SU-DHL-6 (cell line): ENCODE data around the gene LYZL1.
"Not testable (repeated sequence)": the region's sequence is repeated elsewhere in the genome, so short reads cannot be mapped to it uniquely, and the experiment has no call there.

Experiments
- H2AFZ ChIP-seq: fragments of 200-600 bp; sonication (generic); 2 replicates; pipeline ENCODE4 v1.6.1; 2014; ENCODE audit warnings: low read depth, mild to moderate bottlenecking, moderate library complexity, mixed read lengths, antibody characterized with exemption, low read length; ENCODE audit not compliant: severe bottlenecking
- H3F3A ChIP-seq: fragments of 200-600 bp; shearing (Covaris generic); 2 replicates; pipeline ENCODE4 v1.6.0; 2016; ENCODE audit warnings: antibody characterized with exemption, mild to moderate bottlenecking; ENCODE audit not compliant: insufficient read depth
- H3K27ac ChIP-seq: fragments of 200-600 bp; sonication (generic); 2 replicates; pipeline ENCODE4 v1.5.1; 2016; ENCODE audit warnings: low read depth, mild to moderate bottlenecking, low read length, moderate library complexity, mixed read lengths
- H3K27me3 ChIP-seq: fragments of 200-600 bp; sonication (generic), shearing (Covaris generic); 2 replicates; pipeline ENCODE4 v1.6.0; 2014; ENCODE audit warnings: mild to moderate bottlenecking, low read length
- H3K36me3 ChIP-seq: fragments of 200-600 bp; sonication (generic); 2 replicates; pipeline ENCODE4 v1.6.1; 2014; ENCODE audit warnings: mild to moderate bottlenecking, low read length, mixed read lengths
- H3K4me2 ChIP-seq: fragments of 300-600, 200-600 bp; shearing (Covaris generic), sonication (generic); 2 replicates; pipeline ENCODE4 v1.6.0; 2014; ENCODE audit warnings: low read length, low read depth, mild to moderate bottlenecking; ENCODE audit not compliant: poor library complexity, severe bottlenecking
- H3K4me3 ChIP-seq: fragments of 200-600 bp; sonication (generic); 2 replicates; pipeline ENCODE4 v1.5.1; 2014; ENCODE audit warnings: antibody characterized with exemption, low read length, mild to moderate bottlenecking, mixed read lengths; ENCODE audit not compliant: insufficient read depth, poor library complexity, severe bottlenecking
- H3K79me2 ChIP-seq: fragments of 200-600 bp; sonication (generic); 2 replicates; pipeline ENCODE4 v1.6.1; 2014; ENCODE audit warnings: mild to moderate bottlenecking, low read length, moderate library complexity; ENCODE audit not compliant: insufficient read depth
- H3K9ac ChIP-seq: fragments of 200-600 bp; sonication (generic); 2 replicates; pipeline ENCODE4 v1.7.0; 2014; ENCODE audit warnings: mild to moderate bottlenecking, low read length
- H3K9me2 ChIP-seq: fragments of 200-600 bp; sonication (generic); replicated peaks from 2 replicates; pipeline ENCODE4 v1.6.1; 2014; ENCODE audit warnings: low read length; ENCODE audit not compliant: insufficient read depth
- H3K9me3 ChIP-seq: fragments of 200-600 bp; sonication (generic); 2 replicates; pipeline ENCODE4 v1.6.1; 2014; ENCODE audit warnings: low read length, mixed read lengths; ENCODE audit not compliant: insufficient read depth
- H4K20me1 ChIP-seq: fragments of 200-600 bp; sonication (generic); 2 replicates; pipeline ENCODE4 v1.6.1; 2014; ENCODE audit warnings: low read depth, mild to moderate bottlenecking, antibody characterized with exemption, low read length, moderate library complexity, mixed read lengths
- CTCF ChIP-seq: fragments of 200-600 bp; sonication (generic); IDR thresholded peaks from one replicate; pipeline ENCODE4 v1.5.1; 2017; ENCODE audit warnings: antibody characterized with exemption, mild to moderate bottlenecking, low read length, moderate library complexity; ENCODE audit not compliant: insufficient read depth, poor library complexity, severe bottlenecking
- EZH2phosphoT487 ChIP-seq: fragments of 200-600 bp; sonication (generic), shearing (Covaris generic); conservative IDR thresholded peaks from 2 replicates; pipeline ENCODE4 v1.6.1; 2018; ENCODE audit warnings: mild to moderate bottlenecking, antibody characterized with exemption, low read length, moderate library complexity, mixed read lengths

Gene LYZL1

GRCh38 chr10:29309465-29309864 lies 20.6 kb downstream of the LYZL1 start:
- no peak overlapping the region for H3K4me2 ChIP-seq
- no peaks in the 10 kb centered on the region for H3F3A ChIP-seq
- H3K9ac ChIP-seq, result no peak overlapping the region
- H2AFZ ChIP-seq, result no peak overlapping the region
- no peak for TF ChIP-seq EZH2phosphoT487
- H4K20me1 ChIP-seq, result no peaks in the 10 kb centered on the region
- H3K9me3 ChIP-seq, result no peaks in the 10 kb centered on the region
- H3K79me2 ChIP-seq, result no peaks in the 10 kb centered on the region
- no peaks in the 10 kb centered on the region; the same call in 1 of the 2 replicates for H3K27me3 ChIP-seq
- no peak overlapping the region for H3K4me3 ChIP-seq
- no peak overlapping the region for H3K27ac ChIP-seq
- H3K36me3 ChIP-seq, result no peaks in the 10 kb centered on the region
- no peaks in the 10 kb centered on the region for H3K9me2 ChIP-seq

- H3K79me2 ChIP-seq, H3K27me3 ChIP-seq, H3K4me3 ChIP-seq, H3K9ac ChIP-seq, H3K9me3 ChIP-seq, H2AFZ ChIP-seq, H3K4me2 ChIP-seq, H3K9me2 ChIP-seq, H3K36me3 ChIP-seq, H3F3A ChIP-seq, H4K20me1 ChIP-seq, H3K27ac ChIP-seq: not testable (repeated sequence)
Measured at GRCh38 chr10:29310463-29310862, 21.6 kb downstream of the LYZL1 start.

GRCh38 chr10:29313071-29313470 lies 24.2 kb downstream of the LYZL1 start:
- no peak for TF ChIP-seq EZH2phosphoT487
- H3K4me3 ChIP-seq, result no peak overlapping the region
- no peak overlapping the region for H2AFZ ChIP-seq
- H3K79me2 ChIP-seq, result no peaks in the 10 kb centered on the region
- H4K20me1 ChIP-seq, result no peaks in the 10 kb centered on the region
- no peak overlapping the region for H3K4me2 ChIP-seq
- no peaks in the 10 kb centered on the region for H3K36me3 ChIP-seq
- H3K9me2 ChIP-seq, result no peaks in the 10 kb centered on the region
- no peak overlapping the region for H3K9ac ChIP-seq
- no peaks in the 10 kb centered on the region for H3F3A ChIP-seq
- no peaks in the 10 kb centered on the region for H3K9me3 ChIP-seq
- H3K27ac ChIP-seq, result no peak overlapping the region
- H3K27me3 ChIP-seq, result no peaks in the 10 kb centered on the region; the same call in 1 of the 2 replicates

GRCh38 chr10:29314726-29315125 lies 25.9 kb downstream of the LYZL1 start:
- Histone ChIP-seq H3K9me2 (no peaks in the 10 kb centered on the region), H3K9ac (no peak overlapping the region), H3K27ac (no peak overlapping the region), H4K20me1 (no peaks in the 10 kb centered on the region), H3K79me2 (no peaks in the 10 kb centered on the region), H3K36me3 (no peaks in the 10 kb centered on the region), H3K4me3 (no peak overlapping the region), H3K9me3 (no peaks in the 10 kb centered on the region), H3F3A (no peaks in the 10 kb centered on the region), H3K4me2 (no peak overlapping the region), H2AFZ (no peak overlapping the region), H3K27me3 (no peaks in the 10 kb centered on the region)
- no peak for TF ChIP-seq EZH2phosphoT487
- TF ChIP-seq CTCF, result no peak

- TF ChIP-seq CTCF (no peak), EZH2phosphoT487 (no peak)
- H3K9me2 ChIP-seq, result no peaks in the 10 kb centered on the region
- no peaks in the 10 kb centered on the region for H3K9me3 ChIP-seq
- no peak overlapping the region for H3K4me3 ChIP-seq
- H3K4me2 ChIP-seq, result no peak overlapping the region
- no peaks in the 10 kb centered on the region for H4K20me1 ChIP-seq
- H2AFZ ChIP-seq, result no peak overlapping the region
- H3K27ac ChIP-seq, result no peak overlapping the region
- no peaks in the 10 kb centered on the region for H3K36me3 ChIP-seq
- H3F3A ChIP-seq, result no peaks in the 10 kb centered on the region
- no peaks in the 10 kb centered on the region for H3K79me2 ChIP-seq
- H3K27me3 ChIP-seq, result no peaks in the 10 kb centered on the region
- no peak overlapping the region for H3K9ac ChIP-seq
Measured at GRCh38 chr10:29315814-29316213, 26.9 kb downstream of the LYZL1 start.
